ENCODE data around the gene NUDT21.
"Not testable (repeated sequence)": the region's sequence is repeated elsewhere in the genome, so short reads cannot be mapped to it uniquely, and the experiment has no call there.

Gene NUDT21

GRCh38 chr16:56415875-56416274 is 35.3 kb downstream of the NUDT21 start:
- no peak for DNase-seq

- no peak for DNase-seq
Observed at GRCh38 chr16:56414366-56414765, 36.8 kb downstream of the NUDT21 start.

GRCh38 chr16:56413381-56413780 is 37.8 kb downstream of the NUDT21 start:
- DNase-seq: no peak

- no peak for DNase-seq
Observed at GRCh38 chr16:56411624-56412023, 39.5 kb downstream of the NUDT21 start.

GRCh38 chr16:56411123-56411522 is 40.0 kb downstream of the NUDT21 start:
- no peak for DNase-seq

- no peak for DNase-seq
Observed at GRCh38 chr16:56409195-56409594, 41.9 kb downstream of the NUDT21 start.

GRCh38 chr16:56408379-56409098 is 42.6 kb downstream of the NUDT21 start:
- no peak for DNase-seq

- no peak for DNase-seq
Observed at GRCh38 chr16:56405977-56406672, 45.0 kb downstream of the NUDT21 start.

- peak; percentile 66 for DNase-seq
Observed at GRCh38 chr16:56401482-56401881, 49.6 kb downstream of the NUDT21 start.

- no peak for DNase-seq
Observed at GRCh38 chr16:56400458-56400857, 50.7 kb downstream of the NUDT21 start.

GRCh38 chr16:56399486-56399885 is 51.6 kb downstream of the NUDT21 start:
- DNase-seq: no peak

- no peak for DNase-seq
Observed at GRCh38 chr16:56399047-56399446, 52.1 kb downstream of the NUDT21 start.

GRCh38 chr16:56396724-56397123 is 54.4 kb downstream of the NUDT21 start:
- DNase-seq: not testable (repeated sequence)

- DNase-seq: no peak
Observed at GRCh38 chr16:56389554-56389953, 61.6 kb downstream of the NUDT21 start.

GRCh38 chr16:56388209-56388608 is 62.9 kb downstream of the NUDT21 start:
- no peak for DNase-seq

GRCh38 chr16:56387396-56387795 is 63.7 kb downstream of the NUDT21 start:
- no peak for DNase-seq

GRCh38 chr16:56384074-56384721 is 66.9 kb downstream of the NUDT21 start:
- no peak for DNase-seq

GRCh38 chr16:56382901-56383355 is 68.2 kb downstream of the NUDT21 start:
- no peak for DNase-seq

- no peak for DNase-seq
Observed at GRCh38 chr16:56382459-56382858, 68.7 kb downstream of the NUDT21 start.

GRCh38 chr16:56380778-56381485 is 70.2 kb downstream of the NUDT21 start:
- DNase-seq: not testable (repeated sequence)
